Measurements from ENCODE around the gene SLC37A4. TPM values are rescaled to one million over a fixed set of nuclear protein-coding genes. Genes with fewer than 3 reads are reported as not detected.
A peak's percentile ranks its signal among the peaks of the same experiment; 100 is the strongest.

SLC37A4 gene
- total and polyA plus RNA-seq, 2 of the 8 experiments (the other 6 are each of a cell fraction or from before 2014, with no cell fraction given): 35.1 to 91.9 TPM

DNA sequence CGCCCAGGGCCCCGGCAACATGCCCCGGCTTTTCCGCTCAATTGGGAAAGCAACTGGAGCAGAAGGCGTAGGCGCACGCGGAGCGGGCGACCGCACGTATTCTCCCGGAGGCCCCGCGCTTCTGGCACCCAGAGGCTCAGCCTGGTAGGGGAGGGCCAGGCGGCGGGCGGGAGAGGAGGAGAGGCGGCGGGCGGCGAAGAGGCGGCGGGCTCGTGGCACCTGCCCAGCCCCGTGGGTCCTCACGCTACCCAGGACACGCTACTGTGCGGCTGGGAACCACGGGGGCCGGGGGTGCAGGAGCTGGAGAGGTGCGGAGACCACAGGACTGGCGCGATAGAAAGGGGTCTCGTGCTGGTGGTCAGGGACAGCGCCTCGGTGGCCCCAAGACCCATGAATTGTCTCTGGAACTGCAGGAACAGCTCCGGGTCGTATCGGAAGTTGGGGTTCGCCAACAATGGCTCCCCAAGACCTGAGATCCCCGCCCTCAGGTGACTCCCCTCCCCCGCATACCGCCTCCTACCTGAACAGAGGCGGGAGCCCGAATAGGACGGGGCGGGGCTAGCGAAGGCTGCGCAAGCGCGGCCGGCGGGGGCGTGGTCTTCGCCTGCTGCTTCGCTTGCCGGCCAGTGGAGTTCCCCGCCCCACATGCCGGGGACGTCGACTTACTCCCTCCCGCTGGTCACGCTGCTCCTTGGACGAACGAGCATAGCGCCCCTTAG lies at the start of gene SLC37A4 (continued):
- no peak for TF ChIP-seq CBX5 (IDR thresholded peaks at IDR 0.05; ENCODE audit: low read depth, low read length)
- no peak for TF ChIP-seq KDM1A (IDR thresholded peaks at IDR 0.05; ENCODE audit: borderline replicate concordance, low read length)
- no peak for TF ChIP-seq SIRT6 (IDR thresholded peaks at IDR 0.05; ENCODE audit: low read length)
- peak; percentile 54 to 59 for TF ChIP-seq RAD21 (IDR thresholded peaks at IDR 0.05 in 1 of 2, conservative IDR thresholded peaks at IDR 0.05 in 1 of 2; ENCODE audit: low read depth in 2 of 2, low read length in 2 of 2)
- no peak for TF ChIP-seq SIX5 (IDR thresholded peaks at IDR 0.05; ENCODE audit: low read depth, low read length)
- no peak for TF ChIP-seq RNF2 (IDR thresholded peaks at IDR 0.05; ENCODE audit: borderline replicate concordance, low read depth, low read length, missing control alignments, poor library complexity, severe bottlenecking)
